ENCODE data around the gene HS6ST3.

Gene HS6ST3

GRCh38 chr13:96687191-96687590, 597.3 kb downstream of the HS6ST3 start:
- H3K9me3 ChIP-seq (ENCODE audit: control insufficient read depth, low read length): peaks cover 5% of the 10 kb centered on the region
- no peak overlapping the region for H3K4me2 ChIP-seq (ENCODE audit: low read length, poor library complexity, severe bottlenecking)
- H4K8ac ChIP-seq (ENCODE audit: low read length): no peak overlapping the region
- no peaks in the 10 kb centered on the region for H3K4me1 ChIP-seq (ENCODE audit: control insufficient read depth, insufficient read depth, low read depth, low read length)
- H3K14ac ChIP-seq (ENCODE audit: low read length in 2 of 2): no peak overlapping the region
- no peak overlapping the region for H3K27ac ChIP-seq (ENCODE audit: low read length, poor library complexity, severe bottlenecking)
- H3K23ac ChIP-seq (ENCODE audit: low read length in 2 of 2): no peak overlapping the region
- 90% methylated on average over 2 of the region's 3 CpGs for WGBS
- no peak overlapping the region for H3K4me3 ChIP-seq (ENCODE audit: insufficient read depth in 1 of 2, low read depth in 1 of 2, low read length in 2 of 2)
- H2AK5ac ChIP-seq (ENCODE audit: low read length, severe bottlenecking): no peak overlapping the region
- no peak for DNase-seq
- H3K18ac ChIP-seq (ENCODE audit: low read depth in 1 of 2, low read length in 2 of 2): no peak overlapping the region
- no peak overlapping the region for H4K91ac ChIP-seq (ENCODE audit: low read length)
- no peak overlapping the region for H3K9ac ChIP-seq (ENCODE audit: low read length)
- no peak overlapping the region for H2BK120ac ChIP-seq (ENCODE audit: low read depth, low read length)
- no peak overlapping the region for H2BK5ac ChIP-seq (ENCODE audit: low read depth, low read length, poor library complexity, severe bottlenecking)
- no peaks in the 10 kb centered on the region for H3K27me3 ChIP-seq (ENCODE audit: control insufficient read depth in 1 of 2, insufficient read depth in 1 of 2, low read length in 2 of 2)
- H2AFZ ChIP-seq (ENCODE audit: low read depth, low read length): no peak overlapping the region
- no peaks in the 10 kb centered on the region for H3K79me1 ChIP-seq (replicated peaks; ENCODE audit: low read length, poor library complexity, severe bottlenecking)
- H3K36me3 ChIP-seq (ENCODE audit: control insufficient read depth in 1 of 2, insufficient read depth in 2 of 2, low read depth in 1 of 2, low read length in 2 of 2): no peaks in the 10 kb centered on the region
- H2BK12ac ChIP-seq (ENCODE audit: low read length in 2 of 2): no peak overlapping the region
- no peak overlapping the region for H3K4ac ChIP-seq (ENCODE audit: low read depth in 1 of 2, low read length in 2 of 2)
- H2BK15ac ChIP-seq (ENCODE audit: low read depth, poor library complexity, severe bottlenecking): no peak overlapping the region

- Histone ChIP-seq H3K18ac (ENCODE audit: low read depth in 1 of 2, low read length in 2 of 2) (no peak overlapping the region), H3K27ac (ENCODE audit: low read length, poor library complexity, severe bottlenecking) (no peak overlapping the region), H2AFZ (ENCODE audit: low read depth, low read length) (no peak overlapping the region), H3K4me2 (ENCODE audit: low read length, poor library complexity, severe bottlenecking) (no peak overlapping the region), H3K9me3 (ENCODE audit: control insufficient read depth, low read length) (no peaks in the 10 kb centered on the region), H4K91ac (ENCODE audit: low read length) (no peak overlapping the region), H2AK5ac (ENCODE audit: low read length, severe bottlenecking) (no peak overlapping the region), H3K9ac (ENCODE audit: low read length) (no peak overlapping the region), H4K8ac (ENCODE audit: low read length) (no peak overlapping the region), H2BK120ac (ENCODE audit: low read depth, low read length) (no peak overlapping the region), H2BK12ac (ENCODE audit: low read length in 2 of 2) (no peak overlapping the region), H3K27me3 (ENCODE audit: control insufficient read depth in 1 of 2, insufficient read depth in 1 of 2, low read length in 2 of 2) (no peaks in the 10 kb centered on the region), H3K36me3 (ENCODE audit: control insufficient read depth in 1 of 2, insufficient read depth in 2 of 2, low read depth in 1 of 2, low read length in 2 of 2) (no peaks in the 10 kb centered on the region), H3K4me1 (ENCODE audit: control insufficient read depth, insufficient read depth, low read depth, low read length) (no peaks in the 10 kb centered on the region), H3K23ac (ENCODE audit: low read length in 2 of 2) (no peak overlapping the region), H2BK5ac (ENCODE audit: low read depth, low read length, poor library complexity, severe bottlenecking) (no peak overlapping the region), H3K14ac (ENCODE audit: low read length in 2 of 2) (no peak overlapping the region), H3K79me1 (replicated peaks; ENCODE audit: low read length, poor library complexity, severe bottlenecking) (no peaks in the 10 kb centered on the region), H3K4me3 (ENCODE audit: insufficient read depth in 1 of 2, low read depth in 1 of 2, low read length in 2 of 2) (no peak overlapping the region), H3K4ac (ENCODE audit: low read depth in 1 of 2, low read length in 2 of 2) (no peak overlapping the region), H2BK15ac (ENCODE audit: low read depth, poor library complexity, severe bottlenecking) (no peak overlapping the region)
- DNase-seq: no peak
These were observed 601.1 kb downstream of the HS6ST3 start for GRCh38 chr13:96690998-96691397.

GRCh38 chr13:96696389-96696900, 606.5 kb downstream of the HS6ST3 start:
- Histone ChIP-seq H3K9me3 (ENCODE audit: control insufficient read depth, low read length) (peaks cover 5% of the 10 kb centered on the region), H4K91ac (ENCODE audit: low read length) (no peak overlapping the region), H2BK5ac (ENCODE audit: low read depth, low read length, poor library complexity, severe bottlenecking) (no peak overlapping the region), H3K4ac (ENCODE audit: low read depth in 1 of 2, low read length in 2 of 2) (no peak overlapping the region), H2BK15ac (ENCODE audit: low read depth, poor library complexity, severe bottlenecking) (no peak overlapping the region), H3K4me3 (ENCODE audit: insufficient read depth in 1 of 2, low read depth in 1 of 2, low read length in 2 of 2) (no peak overlapping the region), H2AK5ac (ENCODE audit: low read length, severe bottlenecking) (no peak overlapping the region), H3K79me1 (replicated peaks; ENCODE audit: low read length, poor library complexity, severe bottlenecking) (no peaks in the 10 kb centered on the region), H3K14ac (ENCODE audit: low read length in 2 of 2) (no peak overlapping the region), H3K18ac (ENCODE audit: low read depth in 1 of 2, low read length in 2 of 2) (no peak overlapping the region), H3K36me3 (ENCODE audit: control insufficient read depth in 1 of 2, insufficient read depth in 2 of 2, low read depth in 1 of 2, low read length in 2 of 2) (no peaks in the 10 kb centered on the region), H3K4me1 (ENCODE audit: control insufficient read depth, insufficient read depth, low read depth, low read length) (no peaks in the 10 kb centered on the region), H2AFZ (ENCODE audit: low read depth, low read length) (no peak overlapping the region), H4K8ac (ENCODE audit: low read length) (no peak overlapping the region), H2BK12ac (ENCODE audit: low read length in 2 of 2) (no peak overlapping the region), H2BK120ac (ENCODE audit: low read depth, low read length) (peak overlapping the region; percentile 34), H3K9ac (ENCODE audit: low read length) (no peak overlapping the region), H3K23ac (ENCODE audit: low read length in 2 of 2) (no peak overlapping the region), H3K27me3 (ENCODE audit: control insufficient read depth in 1 of 2, insufficient read depth in 1 of 2, low read length in 2 of 2) (no peaks in the 10 kb centered on the region), H3K27ac (ENCODE audit: low read length, poor library complexity, severe bottlenecking) (no peak overlapping the region), H3K4me2 (ENCODE audit: low read length, poor library complexity, severe bottlenecking) (no peak overlapping the region)
- WGBS: 96% methylated on average over 3 of the region's 6 CpGs
- DNase-seq: no peak

- Histone ChIP-seq H3K23ac (ENCODE audit: low read length in 2 of 2) (no peak overlapping the region), H3K36me3 (ENCODE audit: control insufficient read depth in 1 of 2, insufficient read depth in 2 of 2, low read depth in 1 of 2, low read length in 2 of 2) (no peaks in the 10 kb centered on the region), H3K27me3 (ENCODE audit: control insufficient read depth in 1 of 2, insufficient read depth in 1 of 2, low read length in 2 of 2) (no peaks in the 10 kb centered on the region), H2BK5ac (ENCODE audit: low read depth, low read length, poor library complexity, severe bottlenecking) (no peak overlapping the region), H3K79me1 (replicated peaks; ENCODE audit: low read length, poor library complexity, severe bottlenecking) (no peaks in the 10 kb centered on the region), H3K18ac (ENCODE audit: low read depth in 1 of 2, low read length in 2 of 2) (no peak overlapping the region), H3K9me3 (ENCODE audit: control insufficient read depth, low read length) (peaks cover 9% of the 10 kb centered on the region), H3K9ac (ENCODE audit: low read length) (no peak overlapping the region), H2BK120ac (ENCODE audit: low read depth, low read length) (no peak overlapping the region), H2BK12ac (ENCODE audit: low read length in 2 of 2) (no peak overlapping the region), H3K4me2 (ENCODE audit: low read length, poor library complexity, severe bottlenecking) (no peak overlapping the region), H3K4me3 (ENCODE audit: insufficient read depth in 1 of 2, low read depth in 1 of 2, low read length in 2 of 2) (no peak overlapping the region), H3K4me1 (ENCODE audit: control insufficient read depth, insufficient read depth, low read depth, low read length) (no peaks in the 10 kb centered on the region), H2AK5ac (ENCODE audit: low read length, severe bottlenecking) (no peak overlapping the region), H2BK15ac (ENCODE audit: low read depth, poor library complexity, severe bottlenecking) (no peak overlapping the region), H4K8ac (ENCODE audit: low read length) (no peak overlapping the region), H3K4ac (ENCODE audit: low read depth in 1 of 2, low read length in 2 of 2) (no peak overlapping the region), H3K27ac (ENCODE audit: low read length, poor library complexity, severe bottlenecking) (no peak overlapping the region), H4K91ac (ENCODE audit: low read length) (no peak overlapping the region), H2AFZ (ENCODE audit: low read depth, low read length) (no peak overlapping the region), H3K14ac (ENCODE audit: low read length in 2 of 2) (no peak overlapping the region)
- WGBS: no CpG with 5 or more reads among the region's 2 CpGs
- peak; percentile 2 for DNase-seq
These were observed 610.8 kb downstream of the HS6ST3 start for GRCh38 chr13:96700657-96701056.
